HFFc6 (cell line): ENCODE data around the gene TRIM54. TPM values are rescaled to one million over a fixed set of nuclear protein-coding genes. Genes with fewer than 3 reads are reported as not detected.
"Not testable (repeated sequence)": the region's sequence is repeated elsewhere in the genome, so short reads cannot be mapped to it uniquely, and the experiment has no call there.

Experiments used
- DNase-seq: peaks from one replicate; pipeline ENCODE4 v3.0.0-alpha.2; 2018
- H3K27ac Mint-ChIP-seq: 2 replicates; pipeline ENCODE4 v1.8.0; 2020; ENCODE audit warnings: mild to moderate bottlenecking, mixed read lengths
- H3K27me3 Mint-ChIP-seq: 2 replicates; pipeline ENCODE4 v1.8.0; 2021; ENCODE audit warnings: mild to moderate bottlenecking, moderate library complexity, mixed read lengths; ENCODE audit not compliant: insufficient read depth
- H3K36me3 Mint-ChIP-seq: 2 replicates; pipeline ENCODE4 v1.8.0; 2021; ENCODE audit warnings: low read depth, mixed read lengths
- H3K4me1 Mint-ChIP-seq: 2 replicates; pipeline ENCODE4 v1.8.0; 2020; ENCODE audit warnings: low read depth, mixed read lengths
- H3K4me3 Mint-ChIP-seq: 2 replicates; pipeline ENCODE4 v1.8.0; 2020; ENCODE audit warnings: mild to moderate bottlenecking, moderate library complexity, mixed read lengths
- H3K9me3 Mint-ChIP-seq: 2 replicates; pipeline ENCODE4 v1.8.0; 2020; ENCODE audit warnings: mild to moderate bottlenecking, mixed read lengths
- CTCF ChIP-seq: fragments of 200-600 bp; sonication (generic); IDR thresholded peaks from 2 replicates; pipeline ENCODE4 v1.5.0; 2021; ENCODE audit warnings: antibody characterized with exemption, mild to moderate bottlenecking
- total RNA-seq, 6 experiments: library from RNA; stranded (reverse); fragmentation: NEBNext Ultra II Directional; extraction: Animal tissue kit (Norgen Biotek cat#: 25700); gene quantifications; 2 replicates in 1 of 6; 3 replicates in 5 of 6; pipeline ENCODE4 v1.2.3, GENCODE V29; 2021

Gene TRIM54
- total RNA-seq, 6 experiments from 2014 or later, result not detected

GRCh38 chr2:27271631-27272340, 10.4 kb upstream of the TRIM54 start:
- TF ChIP-seq CTCF, result no peak
- no peak overlapping the region for H3K27ac Mint-ChIP-seq
- H3K9me3 Mint-ChIP-seq, result no peaks in the 10 kb centered on the region
- no peak for DNase-seq
- peaks cover 12% of the 10 kb centered on the region for H3K27me3 Mint-ChIP-seq
- H3K4me3 Mint-ChIP-seq, result no peak overlapping the region
- peaks cover 16% of the 10 kb centered on the region for H3K4me1 Mint-ChIP-seq
- no peaks in the 10 kb centered on the region for H3K36me3 Mint-ChIP-seq

DNA sequence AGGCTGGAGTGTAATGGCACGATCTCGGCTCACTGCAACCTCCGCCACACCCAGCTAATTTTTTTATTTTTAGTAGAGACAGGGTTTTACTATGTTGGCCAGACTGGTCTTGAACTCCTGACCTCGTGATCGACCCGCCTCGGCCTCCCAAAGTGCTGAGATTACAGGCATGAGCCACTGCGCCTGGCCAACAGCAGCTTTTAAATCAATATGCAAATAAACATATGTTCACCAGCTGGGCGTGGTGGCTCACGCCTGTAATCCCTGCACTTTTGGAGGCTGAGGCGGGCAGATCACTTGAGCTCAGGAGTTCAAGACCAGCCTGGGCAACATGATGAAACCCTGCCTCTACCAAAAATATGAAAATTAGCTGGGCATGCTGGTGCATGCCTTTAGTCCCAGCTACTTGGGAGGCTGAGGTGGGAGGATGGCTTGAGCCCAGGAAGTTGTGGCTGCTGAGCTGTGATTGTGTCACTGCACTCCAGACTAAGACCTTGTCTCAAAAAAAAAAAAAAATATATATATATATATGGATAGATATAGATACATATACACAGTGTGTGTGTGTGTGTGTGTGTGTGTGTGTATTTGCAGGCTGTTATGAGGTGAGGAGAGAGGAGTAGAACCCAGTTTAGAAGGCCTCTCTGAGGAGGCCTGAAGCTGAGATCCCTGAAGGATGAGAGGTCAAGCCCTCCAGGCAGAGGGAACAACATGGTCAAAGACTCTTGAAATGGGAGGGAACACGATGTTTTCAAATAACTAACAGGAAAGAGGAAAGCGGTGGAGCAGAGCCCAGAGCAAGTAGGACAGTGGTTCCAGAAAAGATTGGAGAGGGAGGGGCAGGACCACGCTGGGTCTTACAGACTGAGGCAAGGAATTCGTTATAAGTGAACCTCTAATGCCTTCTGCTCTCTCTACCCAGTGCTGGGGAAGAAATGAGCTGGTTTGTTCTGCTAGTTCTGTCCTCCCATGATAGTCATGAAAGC, 9.4 kb upstream of the TRIM54 start:
- H3K9me3 Mint-ChIP-seq, H3K27ac Mint-ChIP-seq, H3K4me3 Mint-ChIP-seq, H3K36me3 Mint-ChIP-seq, DNase-seq: not testable (repeated sequence)
- peaks cover 16% of the 10 kb centered on the region for H3K4me1 Mint-ChIP-seq
- H3K27me3 Mint-ChIP-seq, result peaks cover 12% of the 10 kb centered on the region

GRCh38 chr2:27275211-27276150, 6.7 kb upstream of the TRIM54 start, which contains the start of gene DNAJC5G:
Gene DNAJC5G (plus strand): TSS chr2:27275433. CDS start chr2:27276729, 1,296 bp downstream.
- no peak for DNase-seq
- H3K4me1 Mint-ChIP-seq, result peaks cover 26% of the 10 kb centered on the region
- peaks cover 12% of the 10 kb centered on the region for H3K27me3 Mint-ChIP-seq
- no peaks in the 10 kb centered on the region for H3K36me3 Mint-ChIP-seq
- H3K9me3 Mint-ChIP-seq, result no peaks in the 10 kb centered on the region
- no peak for TF ChIP-seq CTCF
- H3K4me3 Mint-ChIP-seq, result no peak within 1 kb of the TSS
- no peak within 1 kb of the TSS for H3K27ac Mint-ChIP-seq

GRCh38 chr2:27278010-27278409, 4.2 kb upstream of the TRIM54 start:
- Mint-ChIP-seq H3K27me3 (peaks cover 13% of the 10 kb centered on the region), H3K36me3 (no peaks in the 10 kb centered on the region), H3K4me1 (peaks cover 49% of the 10 kb centered on the region), H3K9me3 (no peaks in the 10 kb centered on the region), H3K27ac (no peak overlapping the region), H3K4me3 (no peak overlapping the region)
- no peak for TF ChIP-seq CTCF
- no peak for DNase-seq

DNA sequence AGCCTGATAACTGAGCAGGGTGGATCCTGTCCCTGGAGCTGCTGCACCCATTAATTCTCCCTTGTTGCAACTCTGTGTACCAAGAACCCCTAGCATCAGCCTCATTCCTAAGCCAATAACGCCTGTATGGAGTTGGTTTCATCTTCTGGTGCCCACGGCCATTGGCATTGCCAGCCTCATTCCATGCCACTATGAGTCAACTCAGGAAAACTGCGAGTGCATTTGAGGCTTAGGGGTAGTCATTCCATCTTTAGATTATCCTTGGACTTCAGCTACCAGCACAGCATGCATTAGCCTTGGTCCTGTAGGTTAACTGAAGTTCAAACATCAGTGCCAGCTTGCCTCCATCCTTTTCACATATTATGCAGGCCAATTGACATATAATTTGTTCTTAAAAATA, 1.4 kb upstream of the TRIM54 start:
- Mint-ChIP-seq H3K4me1 (peaks cover 43% of the 10 kb centered on the region), H3K9me3 (no peaks in the 10 kb centered on the region), H3K36me3 (no peaks in the 10 kb centered on the region), H3K4me3 (no peak overlapping the region), H3K27ac (no peak overlapping the region), H3K27me3 (peaks cover 20% of the 10 kb centered on the region)
- TF ChIP-seq CTCF, result no peak
- DNase-seq, result no peak
